ENCODE results near the gene OXCT2.

DNA sequence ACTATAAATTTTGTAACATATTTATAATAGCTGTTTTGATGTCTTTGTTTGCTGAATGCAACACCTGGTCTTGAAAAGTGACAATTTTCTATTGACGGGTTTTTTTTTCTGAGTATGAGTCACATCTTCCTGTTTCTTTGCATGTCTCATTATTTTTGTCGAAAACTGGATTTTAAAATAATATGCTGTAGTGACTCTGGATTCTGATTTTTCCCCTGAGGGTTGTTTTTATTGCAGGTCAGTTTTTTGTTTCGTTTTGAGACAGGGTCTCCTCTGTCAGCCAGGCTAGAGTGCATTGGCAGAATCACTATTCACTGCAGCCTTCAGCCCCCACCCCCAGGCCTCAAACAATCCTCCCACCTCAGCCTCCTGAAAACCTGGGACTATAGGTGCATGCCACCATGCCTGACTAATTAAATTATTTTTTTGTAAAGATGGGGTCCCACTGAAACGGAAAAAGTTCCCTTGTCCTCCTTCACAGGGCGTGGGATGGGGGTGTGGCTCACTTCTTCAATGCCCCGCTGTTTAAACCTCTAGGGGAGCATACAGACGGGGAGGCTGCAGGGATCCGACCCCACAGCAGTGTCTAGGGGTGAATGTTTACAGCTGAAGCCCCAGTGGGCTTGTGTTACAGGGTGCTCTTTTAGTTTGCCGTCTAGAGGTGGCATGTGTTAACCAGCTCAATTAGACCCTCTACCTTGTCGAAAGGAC lies 43.8 kb downstream of the OXCT2 start:
- TF ChIP-seq, protein P1, sequence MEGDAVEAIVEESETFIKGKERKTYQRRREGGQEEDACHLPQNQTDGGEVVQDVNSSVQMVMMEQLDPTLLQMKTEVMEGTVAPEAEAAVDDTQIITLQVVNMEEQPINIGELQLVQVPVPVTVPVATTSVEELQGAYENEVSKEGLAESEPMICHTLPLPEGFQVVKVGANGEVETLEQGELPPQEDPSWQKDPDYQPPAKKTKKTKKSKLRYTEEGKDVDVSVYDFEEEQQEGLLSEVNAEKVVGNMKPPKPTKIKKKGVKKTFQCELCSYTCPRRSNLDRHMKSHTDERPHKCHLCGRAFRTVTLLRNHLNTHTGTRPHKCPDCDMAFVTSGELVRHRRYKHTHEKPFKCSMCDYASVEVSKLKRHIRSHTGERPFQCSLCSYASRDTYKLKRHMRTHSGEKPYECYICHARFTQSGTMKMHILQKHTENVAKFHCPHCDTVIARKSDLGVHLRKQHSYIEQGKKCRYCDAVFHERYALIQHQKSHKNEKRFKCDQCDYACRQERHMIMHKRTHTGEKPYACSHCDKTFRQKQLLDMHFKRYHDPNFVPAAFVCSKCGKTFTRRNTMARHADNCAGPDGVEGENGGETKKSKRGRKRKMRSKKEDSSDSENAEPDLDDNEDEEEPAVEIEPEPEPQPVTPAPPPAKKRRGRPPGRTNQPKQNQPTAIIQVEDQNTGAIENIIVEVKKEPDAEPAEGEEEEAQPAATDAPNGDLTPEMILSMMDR (IDR thresholded peaks at IDR 0.05) = no peak
- peak; percentile 47 for TF ChIP-seq EZH2 (IDR thresholded peaks at IDR 0.05)

Measured in neural progenitor cell (in vitro differentiated cells).